ENCODE data around the gene TNS4. TPM values are rescaled to one million over a fixed set of nuclear protein-coding genes. Genes with fewer than 3 reads are reported as not detected.
A peak's percentile ranks its signal among the peaks of the same experiment; 100 is the strongest.

TNS4 gene
- total and polyA plus RNA-seq, 8 donors = 0.18 to 23.2 (median 0.76) TPM; not detected in 2

DNA sequence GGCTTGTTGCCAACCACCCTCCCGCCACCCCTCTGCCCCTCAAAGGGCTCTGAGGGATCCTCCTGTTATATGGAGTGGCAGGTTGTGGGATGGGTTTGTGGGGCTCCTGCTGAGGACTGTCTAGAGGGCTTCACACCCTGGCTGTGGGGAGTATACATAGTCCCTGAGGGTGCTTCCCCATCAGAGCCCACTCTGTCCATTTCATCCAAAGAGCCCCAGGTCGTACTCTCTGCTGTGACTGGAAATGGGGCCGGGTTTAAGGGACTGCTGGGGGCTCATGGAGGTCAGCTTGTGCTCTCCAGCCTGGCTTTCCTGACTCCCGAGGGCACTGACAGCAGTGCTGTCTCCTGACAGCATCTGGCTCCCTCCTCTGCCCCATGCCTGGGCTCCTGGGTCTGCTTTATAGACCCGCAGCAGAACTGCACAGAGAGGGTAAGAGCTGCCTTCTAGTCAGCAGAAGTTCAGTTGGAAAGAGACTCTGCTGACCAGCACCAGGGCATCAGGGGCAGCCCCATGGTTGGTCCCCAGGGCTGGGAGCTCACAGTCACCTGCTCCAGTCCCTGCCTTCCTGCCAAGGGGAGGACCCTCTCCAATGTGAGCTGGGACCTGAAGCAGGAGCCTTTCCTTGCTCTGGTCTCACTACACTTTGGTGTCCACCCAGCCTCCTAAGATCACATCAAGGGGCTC is 17.8 kb upstream of the TNS4 start:
- TF ChIP-seq POLR2A (IDR thresholded peaks at IDR 0.05) (no peak), POLR2AphosphoS5 (IDR thresholded peaks at IDR 0.05) (no peak), EP300 (IDR thresholded peaks at IDR 0.05) (no peak)
- TF ChIP-seq, protein P1, sequence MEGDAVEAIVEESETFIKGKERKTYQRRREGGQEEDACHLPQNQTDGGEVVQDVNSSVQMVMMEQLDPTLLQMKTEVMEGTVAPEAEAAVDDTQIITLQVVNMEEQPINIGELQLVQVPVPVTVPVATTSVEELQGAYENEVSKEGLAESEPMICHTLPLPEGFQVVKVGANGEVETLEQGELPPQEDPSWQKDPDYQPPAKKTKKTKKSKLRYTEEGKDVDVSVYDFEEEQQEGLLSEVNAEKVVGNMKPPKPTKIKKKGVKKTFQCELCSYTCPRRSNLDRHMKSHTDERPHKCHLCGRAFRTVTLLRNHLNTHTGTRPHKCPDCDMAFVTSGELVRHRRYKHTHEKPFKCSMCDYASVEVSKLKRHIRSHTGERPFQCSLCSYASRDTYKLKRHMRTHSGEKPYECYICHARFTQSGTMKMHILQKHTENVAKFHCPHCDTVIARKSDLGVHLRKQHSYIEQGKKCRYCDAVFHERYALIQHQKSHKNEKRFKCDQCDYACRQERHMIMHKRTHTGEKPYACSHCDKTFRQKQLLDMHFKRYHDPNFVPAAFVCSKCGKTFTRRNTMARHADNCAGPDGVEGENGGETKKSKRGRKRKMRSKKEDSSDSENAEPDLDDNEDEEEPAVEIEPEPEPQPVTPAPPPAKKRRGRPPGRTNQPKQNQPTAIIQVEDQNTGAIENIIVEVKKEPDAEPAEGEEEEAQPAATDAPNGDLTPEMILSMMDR (IDR thresholded peaks at IDR 0.05) = no peak
- Histone ChIP-seq H3K27me3 (peaks cover 0 to 9% (median 0%) of the 10 kb centered on the region in 3 donors), H3K9me3 (no peaks in the 10 kb centered on the region), H3K4me1 (peaks cover 10 to 40% (median 13%) of the 10 kb centered on the region in 4 donors), H3K4me3 (no peak overlapping the region), H3K36me3 (no peaks in the 10 kb centered on the region), H3K27ac (no peak overlapping the region)
- 92 to 100% (median 95%) methylated on average over 1 to 5 of the region's 5 CpGs for WGBS, 5 donors
- intact Hi-C loops (cut with DNase I; ENCODE audit: low total_unique reads) = no loop called here
- DNase-seq = no peak

DNA sequence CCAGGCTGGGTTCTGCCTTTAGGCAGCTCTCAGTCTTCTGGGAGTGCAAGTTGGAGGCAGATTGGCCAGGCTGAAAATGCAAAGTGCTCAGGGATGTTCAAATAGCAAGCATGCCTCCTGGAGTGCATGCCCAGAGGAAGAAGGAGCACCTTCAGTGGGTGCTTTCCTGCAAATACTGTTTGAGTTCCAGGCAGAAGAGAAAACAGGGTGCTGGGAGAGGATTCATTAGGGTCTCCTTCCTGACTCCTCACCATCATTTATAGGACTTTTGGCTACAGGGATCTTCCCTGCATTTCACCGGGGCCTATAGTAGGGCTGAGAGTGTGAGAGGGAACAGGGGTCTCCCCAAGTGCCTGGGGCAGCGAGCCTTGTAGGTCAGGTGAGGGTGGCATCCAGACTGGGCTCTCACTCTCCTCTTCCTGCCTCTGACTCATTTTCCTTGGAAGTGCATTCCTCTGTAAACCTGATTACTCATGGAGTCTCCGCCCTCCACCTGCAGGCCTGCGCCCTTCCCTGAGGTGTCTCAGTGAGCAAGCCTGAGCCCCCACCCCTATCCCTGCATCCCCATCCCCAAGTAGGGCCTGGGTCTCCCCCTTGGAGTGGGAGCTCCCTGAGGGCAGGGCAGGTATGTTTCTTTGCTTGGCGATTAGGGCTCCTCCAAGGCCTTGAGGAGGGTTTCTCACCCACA is 17.1 kb upstream of the TNS4 start:
- Histone ChIP-seq H3K27me3 (peaks cover 0 to 9% (median 0%) of the 10 kb centered on the region in 3 donors), H3K4me3 (no peak overlapping the region), H3K9me3 (no peaks in the 10 kb centered on the region), H3K27ac (peak overlapping the region in 1 of 5 donors; percentile 37), H3K36me3 (no peaks in the 10 kb centered on the region), H3K4me1 (peaks cover 10 to 40% (median 13%) of the 10 kb centered on the region in 4 donors)
- intact Hi-C loops (cut with DNase I; ENCODE audit: low total_unique reads) = no loop called here
- TF ChIP-seq POLR2AphosphoS5 (IDR thresholded peaks at IDR 0.05) (no peak), POLR2A (IDR thresholded peaks at IDR 0.05) (no peak)
- TF ChIP-seq, protein P1 (IDR thresholded peaks at IDR 0.05) = no peak
- no peak for DNase-seq
- 71 to 90% (median 72%) methylated on average over 5 of the region's 5 CpGs for whole genome bisulfite sequencing, 5 donors

DNA sequence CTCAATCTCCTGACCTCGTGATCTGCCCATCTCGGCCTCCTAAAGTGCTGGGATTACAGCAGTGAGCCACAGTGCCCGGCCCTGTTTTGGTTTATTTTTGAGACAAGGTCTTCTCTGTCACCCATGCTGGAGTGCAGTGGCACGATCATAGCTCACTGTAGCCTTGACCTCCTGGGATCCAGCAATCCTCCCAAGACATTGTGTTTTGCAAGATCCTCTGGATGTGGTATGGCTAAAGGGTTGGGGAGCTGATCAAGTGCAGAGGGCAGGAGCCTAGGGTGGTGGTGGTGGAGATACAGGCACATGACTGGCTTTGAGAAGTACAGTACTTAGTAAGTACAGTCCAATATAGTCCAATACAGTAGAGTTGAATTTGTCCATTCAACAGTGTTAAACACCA is 16.6 kb upstream of the TNS4 start:
- no peak for DNase-seq
- H3K4me1 ChIP-seq = peaks cover 10 to 40% (median 13%) of the 10 kb centered on the region in 4 donors
- H3K36me3 ChIP-seq = no peaks in the 10 kb centered on the region
- H3K27ac ChIP-seq = peak overlapping the region in 1 of 5 donors; percentile 37
- intact Hi-C loops (cut with DNase I; ENCODE audit: low total_unique reads) = no loop called here
- WGBS, 5 donors = 87 to 94% (median 93%) methylated on average over 4 of the region's 4 CpGs
- H3K27me3 ChIP-seq = peaks cover 0 to 9% (median 0%) of the 10 kb centered on the region in 3 donors
- H3K9me3 ChIP-seq = no peaks in the 10 kb centered on the region
- H3K4me3 ChIP-seq = no peak overlapping the region
- TF ChIP-seq, protein P1 (IDR thresholded peaks at IDR 0.05) = no peak
- TF ChIP-seq POLR2A (IDR thresholded peaks at IDR 0.05) (no peak), POLR2AphosphoS5 (IDR thresholded peaks at IDR 0.05) (no peak), EP300 (IDR thresholded peaks at IDR 0.05) (no peak)

DNA sequence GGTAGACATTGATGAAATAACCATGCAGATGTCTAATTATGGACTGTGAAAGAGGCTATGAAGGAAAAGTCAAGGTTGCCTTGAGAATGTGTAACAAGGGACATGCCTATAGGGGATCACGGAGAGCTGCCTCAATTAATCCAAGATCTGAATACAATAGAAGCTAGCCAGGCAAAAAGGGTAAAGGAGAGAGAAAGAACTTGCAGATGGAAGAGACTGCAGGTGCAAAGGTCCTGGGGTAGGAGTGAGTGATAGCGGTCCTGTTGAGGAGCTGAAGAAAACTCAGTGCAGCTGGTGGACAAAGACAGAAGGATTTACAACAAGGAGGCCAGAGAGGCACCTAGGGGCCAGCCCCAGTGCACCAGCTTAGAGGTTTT is 15.9 kb upstream of the TNS4 start:
- WGBS, 5 donors = 78 to 97% (median 89%) methylated on average over 2 of the region's 2 CpGs
- intact Hi-C loops (cut with DNase I; ENCODE audit: low total_unique reads) = no loop called here
- H3K4me3 ChIP-seq = no peak overlapping the region
- H3K4me1 ChIP-seq = peaks cover 10 to 42% (median 13%) of the 10 kb centered on the region in 4 donors
- TF ChIP-seq EP300 (IDR thresholded peaks at IDR 0.05) (no peak), POLR2A (IDR thresholded peaks at IDR 0.05) (no peak), POLR2AphosphoS5 (IDR thresholded peaks at IDR 0.05) (no peak)
- TF ChIP-seq, protein P1 (IDR thresholded peaks at IDR 0.05) = no peak
- peaks cover 0 to 9% (median 0%) of the 10 kb centered on the region in 3 donors for H3K27me3 ChIP-seq
- no peak for DNase-seq
- no peaks in the 10 kb centered on the region for H3K36me3 ChIP-seq
- no peaks in the 10 kb centered on the region for H3K9me3 ChIP-seq
- H3K27ac ChIP-seq = peak overlapping the region in 1 of 5 donors; percentile 36

All from stomach (tissue), 9 donors.